ENCODE measurements around the gene GLOD5.

DNA sequence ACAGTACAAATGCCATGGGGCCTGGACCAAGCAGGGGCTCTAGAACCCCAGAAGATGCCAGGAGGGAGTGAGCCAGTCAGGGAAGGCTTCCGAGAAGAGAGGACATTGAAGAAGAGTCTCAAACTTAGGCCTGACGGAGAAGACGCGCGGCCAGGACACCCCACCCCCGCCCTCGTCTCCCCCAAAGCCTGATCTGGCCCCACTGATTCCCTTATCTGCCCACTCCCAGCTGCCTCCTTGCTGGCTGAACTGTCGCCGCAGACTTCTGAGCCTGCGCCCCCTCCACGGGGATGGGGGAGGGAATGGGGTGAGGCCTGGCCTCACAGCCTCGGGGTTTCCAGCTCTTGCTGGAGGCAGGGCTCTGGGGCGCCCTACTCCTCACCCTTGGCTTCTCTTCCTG lies 21.2 kb downstream of the GLOD5 start:
- TF ChIP-seq, protein P1, sequence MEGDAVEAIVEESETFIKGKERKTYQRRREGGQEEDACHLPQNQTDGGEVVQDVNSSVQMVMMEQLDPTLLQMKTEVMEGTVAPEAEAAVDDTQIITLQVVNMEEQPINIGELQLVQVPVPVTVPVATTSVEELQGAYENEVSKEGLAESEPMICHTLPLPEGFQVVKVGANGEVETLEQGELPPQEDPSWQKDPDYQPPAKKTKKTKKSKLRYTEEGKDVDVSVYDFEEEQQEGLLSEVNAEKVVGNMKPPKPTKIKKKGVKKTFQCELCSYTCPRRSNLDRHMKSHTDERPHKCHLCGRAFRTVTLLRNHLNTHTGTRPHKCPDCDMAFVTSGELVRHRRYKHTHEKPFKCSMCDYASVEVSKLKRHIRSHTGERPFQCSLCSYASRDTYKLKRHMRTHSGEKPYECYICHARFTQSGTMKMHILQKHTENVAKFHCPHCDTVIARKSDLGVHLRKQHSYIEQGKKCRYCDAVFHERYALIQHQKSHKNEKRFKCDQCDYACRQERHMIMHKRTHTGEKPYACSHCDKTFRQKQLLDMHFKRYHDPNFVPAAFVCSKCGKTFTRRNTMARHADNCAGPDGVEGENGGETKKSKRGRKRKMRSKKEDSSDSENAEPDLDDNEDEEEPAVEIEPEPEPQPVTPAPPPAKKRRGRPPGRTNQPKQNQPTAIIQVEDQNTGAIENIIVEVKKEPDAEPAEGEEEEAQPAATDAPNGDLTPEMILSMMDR (IDR thresholded peaks at IDR 0.05; ENCODE audit: low read length), result no peak
- TF ChIP-seq EZH2 (IDR thresholded peaks at IDR 0.05; ENCODE audit: borderline replicate concordance, low read length), result no peak
